Prostate gland (tissue), 1 donor: Measurements from ENCODE around the gene RPN2.

Experiments used
- POLR2A ChIP-seq: fragments of 450-650 bp; IDR thresholded peaks from one replicate; pipeline ENCODE4 v1.6.1; 2016; ENCODE audit warnings: antibody characterized with exemption, mild to moderate bottlenecking
- POLR2AphosphoS5 ChIP-seq: sonication (generic); formaldehyde crosslinking; IDR thresholded peaks from one replicate; pipeline ENCODE4 v1.6.1; 2017; ENCODE audit warnings: antibody characterized with exemption

- TF ChIP-seq POLR2A (no peak), POLR2AphosphoS5 (no peak)
These were observed 49.0 kb downstream of the RPN2 start for GRCh38 chr20:37228082-37228481.
